T-helper 2 cell treated with Interferon-gamma antibody and Interleukin-4, amounts not matched to agents 100 ng/mL and 5 ng/mL, for 36 hours (primary cell): ENCODE results near the gene PLCH1. TPM values are rescaled to one million over a fixed set of nuclear protein-coding genes. Genes with fewer than 3 reads are reported as not detected.

ENCODE experiments used
- intact Hi-C: fragments of 100-400 bp; cut with micrococcal nuclease; formaldehyde crosslinking; loops from one replicate; pipeline ENCODE4 v1.15.1; 2023
- total RNA-seq: library from RNA; stranded (reverse); gene quantifications from 2 replicates; pipeline ENCODE4 v1.2.3, GENCODE V29; 2022

PLCH1 gene
- total RNA-seq, 1 donor from 2014 or later: 0.80 TPM

DNA sequence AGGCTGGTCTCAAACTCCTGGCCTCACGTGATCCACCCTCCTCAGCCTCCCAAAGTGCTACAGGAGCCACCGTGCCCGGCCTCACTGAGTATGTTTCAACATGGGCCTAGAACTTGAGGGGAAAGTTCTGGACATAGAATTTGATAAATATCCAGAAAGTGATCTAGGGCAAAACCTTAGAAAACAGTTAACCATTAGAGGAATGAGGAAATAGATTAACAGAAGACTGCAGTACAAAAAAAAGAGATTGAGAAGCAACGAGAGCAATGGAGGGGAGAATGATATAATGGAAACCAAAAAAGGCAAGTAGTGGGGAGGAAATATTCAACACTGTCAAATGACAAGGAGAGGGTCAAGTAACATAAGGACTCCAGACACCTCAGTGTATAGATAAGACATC lies 191.5 kb downstream of the PLCH1 start:
- intact Hi-C loops: loop anchor here (10.0 kb wide), 1 partner anchor 1229 kb away; the partner anchor contains the start of gene DHX36

GRCh38 chr3:155550391-155550790 lies 194.5 kb downstream of the PLCH1 start:
- intact Hi-C loops: loop anchor here (10.0 kb wide), 1 partner anchor 1226 kb away; the partner anchor contains the start of gene DHX36

DNA sequence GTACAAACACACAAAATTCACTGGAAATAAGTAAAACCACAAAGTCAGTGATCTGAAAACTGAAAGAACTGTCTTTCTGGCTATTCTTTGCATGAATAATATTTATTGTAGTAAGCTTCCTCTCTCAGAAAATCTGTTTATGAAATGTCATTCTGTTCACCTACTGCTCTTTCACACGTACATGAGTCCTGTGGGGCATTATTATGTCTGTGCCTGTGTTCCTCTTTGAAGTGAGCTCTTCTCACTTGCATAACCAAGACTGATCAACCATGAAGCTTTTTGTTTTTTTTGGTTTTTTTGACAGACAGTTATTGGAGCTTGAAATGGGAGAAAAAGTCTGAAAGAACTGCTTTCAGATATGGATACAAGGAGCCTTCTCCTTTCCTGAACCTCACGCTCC lies 195.8 kb downstream of the PLCH1 start:
- intact Hi-C loops: no loop called here

DNA sequence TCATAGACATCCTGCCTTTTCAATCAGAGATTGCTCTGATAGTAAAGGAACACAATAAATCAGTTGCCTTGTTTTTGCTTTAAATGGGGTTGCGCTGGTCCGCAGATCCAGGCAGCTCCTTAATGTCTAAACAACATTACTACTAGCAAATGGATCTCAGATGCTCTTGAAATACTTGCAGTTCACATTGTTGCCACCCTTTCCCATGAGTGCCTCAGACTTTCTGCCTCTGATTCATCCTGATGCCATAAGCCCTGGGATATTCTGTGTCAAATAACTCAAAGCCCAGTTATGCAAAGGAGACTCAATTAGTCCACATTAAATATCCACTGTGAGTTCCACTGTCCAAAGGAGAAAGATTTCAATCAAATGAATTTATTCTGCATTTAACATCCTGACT lies 196.7 kb downstream of the PLCH1 start:
- intact Hi-C loops: no loop called here

GRCh38 chr3:155535098-155535497 lies 209.8 kb downstream of the PLCH1 start:
- intact Hi-C loops: no loop called here

GRCh38 chr3:155528579-155528978 lies 216.3 kb downstream of the PLCH1 start:
- intact Hi-C loops: no loop called here

GRCh38 chr3:155525324-155525833 lies 219.5 kb downstream of the PLCH1 start:
- intact Hi-C loops: no loop called here

GRCh38 chr3:155520463-155520862 lies 224.4 kb downstream of the PLCH1 start:
- intact Hi-C loops: no loop called here

DNA sequence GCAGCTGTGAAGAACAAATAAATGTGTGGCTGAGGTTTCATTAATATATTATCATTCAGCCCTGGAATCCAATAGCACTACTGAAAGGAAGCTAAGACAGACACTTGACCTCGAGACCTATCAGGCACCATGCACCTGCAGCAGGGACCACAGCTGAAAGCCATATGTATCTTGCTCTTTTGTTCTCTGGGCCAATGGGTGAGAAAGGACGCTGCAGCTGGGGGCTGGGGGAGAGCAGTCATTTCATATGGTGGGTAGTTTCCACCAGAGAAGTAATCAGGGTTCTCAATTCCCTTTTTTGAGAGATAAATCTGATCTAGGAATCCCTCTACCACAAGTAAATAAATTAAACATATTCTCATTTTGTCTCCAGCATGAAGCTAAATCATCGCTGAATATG lies 225.8 kb downstream of the PLCH1 start:
- intact Hi-C loops: no loop called here

GRCh38 chr3:155517903-155518302 lies 227.0 kb downstream of the PLCH1 start:
- intact Hi-C loops: no loop called here

DNA sequence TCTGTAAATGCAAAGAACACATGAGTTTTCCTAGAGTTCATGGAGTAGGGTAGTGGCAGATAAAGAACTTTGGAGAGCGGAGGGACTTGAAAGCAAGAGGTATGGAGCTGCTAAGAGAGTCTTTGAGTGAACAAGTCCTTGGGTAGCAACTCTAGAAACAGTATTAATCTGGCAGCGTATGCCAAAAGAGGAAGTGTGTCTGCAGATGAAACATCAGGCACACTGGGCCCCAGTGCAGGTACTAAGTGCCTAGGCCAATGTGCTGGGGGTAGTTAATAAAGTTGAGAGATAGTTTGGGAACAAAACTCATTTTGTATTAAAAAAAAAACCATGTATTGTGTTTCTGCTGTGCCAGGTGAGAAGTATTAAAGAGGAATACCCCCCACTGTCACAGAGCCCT lies 228.4 kb downstream of the PLCH1 start:
- intact Hi-C loops: no loop called here

GRCh38 chr3:155512867-155513261 lies 232.0 kb downstream of the PLCH1 start:
- intact Hi-C loops: no loop called here

GRCh38 chr3:155512175-155512866 lies 232.6 kb downstream of the PLCH1 start:
- intact Hi-C loops: no loop called here

DNA sequence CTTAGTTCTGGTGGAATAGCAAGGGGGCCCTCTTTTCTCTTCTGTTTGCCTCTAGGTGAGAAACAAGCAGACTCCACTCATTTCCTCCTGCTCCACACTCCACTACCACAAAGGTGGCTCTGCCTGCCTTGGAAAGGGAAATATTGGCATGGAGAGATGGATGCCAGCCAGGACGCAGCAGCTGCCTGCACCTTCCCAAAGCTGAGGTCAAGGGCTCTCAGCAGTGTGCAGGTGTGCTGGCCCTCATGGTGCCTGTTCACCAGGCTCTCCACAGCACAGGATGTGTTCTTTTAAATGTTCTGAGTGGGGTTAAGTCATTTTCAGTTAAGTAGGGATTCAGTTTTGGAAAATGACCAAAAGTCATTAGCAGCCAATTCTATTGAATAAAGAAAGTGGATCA lies 240.2 kb downstream of the PLCH1 start:
- intact Hi-C loops: no loop called here

- intact Hi-C loops: no loop called here
These were observed 242.2 kb downstream of the PLCH1 start for GRCh38 chr3:155502630-155503029.

DNA sequence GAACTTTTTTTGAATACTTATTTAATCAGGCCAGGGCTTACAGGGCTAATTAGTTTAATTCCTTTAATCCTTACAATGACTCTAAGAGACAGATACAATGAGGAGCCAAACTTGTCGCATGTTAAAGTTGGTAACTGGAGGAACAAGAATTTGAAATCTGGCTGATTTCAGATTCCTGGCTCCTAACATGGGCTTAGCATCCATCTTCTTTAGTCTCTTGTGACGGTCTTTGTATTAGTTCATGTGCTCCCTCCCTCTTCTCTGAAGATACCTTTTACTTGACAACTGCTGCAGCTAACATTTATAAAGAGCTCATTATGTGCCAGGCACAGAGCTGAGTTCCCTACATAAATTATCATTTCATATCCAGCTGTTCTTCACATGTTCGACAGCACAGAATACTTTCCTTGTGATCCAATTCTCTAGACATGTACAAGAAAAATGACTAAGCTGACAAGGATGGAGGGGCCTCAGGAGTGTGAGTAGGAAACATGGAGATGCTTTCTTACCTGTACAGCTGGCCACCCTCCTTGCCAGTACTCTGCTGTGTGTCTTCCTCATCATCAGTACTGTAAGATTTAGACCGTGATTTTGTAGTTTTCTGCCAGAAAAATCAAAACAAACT lies 244.6 kb downstream of the PLCH1 start:
- intact Hi-C loops: no loop called here

DNA sequence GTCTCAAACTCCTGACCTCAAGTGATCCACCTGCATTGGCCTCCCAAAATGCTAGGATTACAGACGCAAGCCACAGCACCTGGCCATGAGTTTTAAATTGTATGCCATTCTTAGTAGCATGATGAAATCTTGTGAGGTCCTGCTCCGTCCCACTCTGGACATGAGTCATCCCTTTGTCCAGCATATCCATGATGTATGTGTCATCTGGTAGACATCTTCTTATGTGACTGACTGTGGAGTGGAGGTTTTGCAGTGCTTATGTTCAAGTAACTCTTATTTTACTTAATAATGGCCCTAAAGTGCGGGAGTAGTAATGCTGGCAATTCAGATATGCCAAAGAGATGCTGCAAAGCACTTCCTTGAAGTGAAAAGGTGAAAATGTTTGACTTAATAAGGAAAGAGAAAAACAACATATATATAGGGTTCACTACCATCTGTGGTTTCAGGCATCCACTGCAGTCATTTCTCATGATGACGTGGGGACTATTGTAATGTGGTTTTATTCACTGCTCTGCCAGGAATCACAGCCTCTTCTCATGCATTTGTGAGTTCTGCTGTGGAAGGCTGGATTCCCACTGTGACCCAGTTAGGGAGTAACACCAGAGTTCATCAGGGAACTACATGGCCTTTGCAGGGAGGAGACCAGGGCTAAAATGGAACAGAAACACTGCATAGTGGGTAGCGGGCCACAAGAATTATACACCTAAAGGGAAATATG lies 246.8 kb downstream of the PLCH1 start:
- intact Hi-C loops: no loop called here

DNA sequence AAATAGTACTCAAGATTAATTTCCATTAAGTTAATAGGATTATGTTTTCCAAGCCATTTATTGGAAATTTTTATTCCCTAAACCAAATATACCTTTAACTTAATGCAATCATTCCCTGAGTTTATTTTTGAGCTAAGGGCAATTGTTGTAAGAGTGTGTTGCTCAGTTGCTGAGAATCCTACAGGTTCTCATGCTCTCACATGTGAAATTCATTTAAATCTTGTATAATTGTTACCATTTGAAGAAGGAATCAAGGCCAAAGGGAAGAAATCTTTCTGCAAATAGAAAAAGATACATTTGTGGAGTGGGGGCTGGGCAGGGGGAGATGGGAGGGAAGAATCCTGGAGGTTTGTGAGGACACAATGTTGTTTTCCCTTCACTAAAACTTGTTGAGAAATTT lies 248.7 kb downstream of the PLCH1 start:
- intact Hi-C loops: no loop called here

GRCh38 chr3:155495387-155495786 lies 249.5 kb downstream of the PLCH1 start:
- intact Hi-C loops: no loop called here

DNA sequence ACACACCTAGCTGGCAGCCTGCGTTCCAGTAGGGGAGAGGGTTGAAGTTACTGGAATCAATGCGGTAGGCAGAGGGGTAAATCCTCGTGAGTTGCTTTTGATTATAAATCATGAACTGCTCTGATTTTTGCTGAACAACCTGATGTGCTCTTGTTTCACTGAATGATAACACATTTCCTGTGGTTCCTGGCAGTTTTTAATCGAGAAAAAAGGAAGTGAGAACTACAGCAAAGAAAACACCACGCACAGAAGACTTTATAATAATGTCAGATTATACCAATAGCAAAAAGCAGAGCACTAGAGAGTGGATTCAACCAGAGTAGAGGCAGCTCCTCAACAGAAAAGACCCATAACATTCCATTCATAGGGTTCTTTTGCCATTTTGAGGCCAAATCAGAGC lies 250.5 kb downstream of the PLCH1 start:
- intact Hi-C loops: no loop called here

DNA sequence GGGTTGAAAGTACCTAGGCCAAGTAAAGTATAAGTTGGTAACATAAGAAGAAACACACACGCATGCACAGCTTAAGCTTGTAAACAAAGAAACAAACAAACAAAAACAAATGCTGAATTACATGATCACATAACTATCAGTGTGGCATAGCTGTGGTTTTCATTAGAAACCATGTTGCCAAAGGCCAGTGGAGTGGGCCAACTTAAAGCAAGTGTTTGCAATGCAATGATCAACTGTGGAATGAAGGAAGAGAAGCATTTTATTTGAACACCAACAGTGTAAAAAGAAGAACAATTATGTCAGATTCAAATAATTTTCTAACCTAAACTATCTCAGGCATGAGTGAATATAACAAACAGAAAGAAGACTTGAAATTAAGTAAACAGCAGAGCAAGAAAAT lies 252.0 kb downstream of the PLCH1 start:
- intact Hi-C loops: no loop called here

DNA sequence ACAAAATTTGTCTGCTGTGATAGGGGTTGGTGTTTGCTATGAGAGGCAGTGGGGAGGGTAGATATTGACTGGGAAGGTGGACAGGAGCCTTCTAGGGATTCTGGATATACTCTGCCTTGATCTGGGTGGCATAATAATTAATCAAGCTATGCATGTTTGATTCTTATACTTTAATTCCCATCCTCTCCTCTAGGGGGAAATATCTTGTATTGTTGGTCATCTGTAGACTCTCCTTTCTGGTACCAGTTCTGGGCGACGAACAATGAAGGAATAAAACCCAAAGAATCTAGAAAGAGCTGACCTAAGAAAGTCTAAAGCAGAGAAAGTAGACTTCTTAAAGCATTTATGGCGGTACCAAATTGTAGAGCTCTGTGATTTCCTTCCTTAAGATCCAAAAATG lies 253.2 kb downstream of the PLCH1 start:
- intact Hi-C loops: no loop called here
